ENCODE measurements around the gene WDR27. TPM values are rescaled to one million over a fixed set of nuclear protein-coding genes. Genes with fewer than 3 reads are reported as not detected.
"Not testable (repeated sequence)": the region's sequence is repeated elsewhere in the genome, so short reads cannot be mapped to it uniquely, and the experiment has no call there.

Gene WDR27
- total RNA-seq, 2 donors from 2014 or later = 25.7 to 26.0 TPM

GRCh38 chr6:169620171-169621130, 81.4 kb downstream of the WDR27 start:
- no peaks in the 10 kb centered on the region for H3K27me3 Mint-ChIP-seq
- DNase-seq = no peak
- H3K4me1 Mint-ChIP-seq = peaks cover 4% of the 10 kb centered on the region
- H3K36me3 Mint-ChIP-seq (ENCODE audit: low read depth) = no peaks in the 10 kb centered on the region
- ATAC-seq = no peak
- no peaks in the 10 kb centered on the region for H3K9me3 ChIP-seq (ENCODE audit: control insufficient read depth, low read length, poor library complexity, severe bottlenecking)
- H3K27ac Mint-ChIP-seq = no peak overlapping the region
- H3K4me3 Mint-ChIP-seq = no peak overlapping the region

- Mint-ChIP-seq H3K27me3 (no peaks in the 10 kb centered on the region), H3K27ac (no peak overlapping the region), H3K4me3 (no peak overlapping the region), H3K4me1 (peaks cover 4% of the 10 kb centered on the region), H3K36me3 (ENCODE audit: low read depth) (no peaks in the 10 kb centered on the region)
- H3K9me3 ChIP-seq (ENCODE audit: control insufficient read depth, low read length, poor library complexity, severe bottlenecking) = no peaks in the 10 kb centered on the region
- DNase-seq (no peak), ATAC-seq (no peak)
Observed at GRCh38 chr6:169619650-169620049, 82.2 kb downstream of the WDR27 start.

- DNase-seq (no peak), ATAC-seq (no peak)
- Mint-ChIP-seq H3K4me3 (no peak overlapping the region), H3K27me3 (no peaks in the 10 kb centered on the region), H3K27ac (no peak overlapping the region), H3K36me3 (ENCODE audit: low read depth) (no peaks in the 10 kb centered on the region), H3K4me1 (peaks cover 4% of the 10 kb centered on the region)
- H3K9me3 ChIP-seq (ENCODE audit: control insufficient read depth, low read length, poor library complexity, severe bottlenecking) = no peaks in the 10 kb centered on the region
Observed at GRCh38 chr6:169618526-169619490, 83.0 kb downstream of the WDR27 start.

- peaks cover 4% of the 10 kb centered on the region for H3K4me1 Mint-ChIP-seq
- DNase-seq = no peak
- no peak overlapping the region for H3K4me3 Mint-ChIP-seq
- H3K27me3 Mint-ChIP-seq = no peaks in the 10 kb centered on the region
- H3K36me3 Mint-ChIP-seq (ENCODE audit: low read depth) = no peaks in the 10 kb centered on the region
- no peak for ATAC-seq
- H3K9me3 ChIP-seq (ENCODE audit: control insufficient read depth, low read length, poor library complexity, severe bottlenecking) = no peaks in the 10 kb centered on the region
- no peak overlapping the region for H3K27ac Mint-ChIP-seq
Observed at GRCh38 chr6:169617562-169617961, 84.3 kb downstream of the WDR27 start.

- not testable (repeated sequence) for H3K4me1 Mint-ChIP-seq; H3K4me3 Mint-ChIP-seq; H3K36me3 Mint-ChIP-seq (ENCODE audit: low read depth); ATAC-seq; H3K9me3 ChIP-seq (ENCODE audit: control insufficient read depth, low read length, poor library complexity, severe bottlenecking); H3K27ac Mint-ChIP-seq; H3K27me3 Mint-ChIP-seq; DNase-seq
Observed at GRCh38 chr6:169608609-169609008, 93.2 kb downstream of the WDR27 start.

GRCh38 chr6:169604076-169604475, 97.8 kb downstream of the WDR27 start:
- Mint-ChIP-seq H3K4me3 (no peak overlapping the region), H3K36me3 (ENCODE audit: low read depth) (peaks cover 5% of the 10 kb centered on the region), H3K27me3 (no peaks in the 10 kb centered on the region), H3K27ac (no peak overlapping the region), H3K4me1 (peaks cover 2% of the 10 kb centered on the region)
- H3K9me3 ChIP-seq (ENCODE audit: control insufficient read depth, low read length, poor library complexity, severe bottlenecking) = no peaks in the 10 kb centered on the region
- DNase-seq (no peak), ATAC-seq (no peak)

GRCh38 chr6:169601129-169601528, 100.7 kb downstream of the WDR27 start:
- H3K36me3 Mint-ChIP-seq (ENCODE audit: low read depth); H3K4me1 Mint-ChIP-seq; H3K9me3 ChIP-seq (ENCODE audit: control insufficient read depth, low read length, poor library complexity, severe bottlenecking); H3K4me3 Mint-ChIP-seq; H3K27ac Mint-ChIP-seq; ATAC-seq; DNase-seq; H3K27me3 Mint-ChIP-seq: not testable (repeated sequence)

- DNase-seq = no peak
- no peaks in the 10 kb centered on the region for H3K9me3 ChIP-seq (ENCODE audit: control insufficient read depth, low read length, poor library complexity, severe bottlenecking)
- no peaks in the 10 kb centered on the region for H3K36me3 Mint-ChIP-seq (ENCODE audit: low read depth)
- no peak overlapping the region for H3K27ac Mint-ChIP-seq
- H3K4me3 Mint-ChIP-seq = no peak overlapping the region
- peaks cover 12% of the 10 kb centered on the region for H3K4me1 Mint-ChIP-seq
- H3K27me3 Mint-ChIP-seq = no peaks in the 10 kb centered on the region
- ATAC-seq = no peak
Observed at GRCh38 chr6:169592558-169592957, 109.3 kb downstream of the WDR27 start.

GRCh38 chr6:169591616-169592015, 110.2 kb downstream of the WDR27 start:
- no peaks in the 10 kb centered on the region for H3K9me3 ChIP-seq (ENCODE audit: control insufficient read depth, low read length, poor library complexity, severe bottlenecking)
- Mint-ChIP-seq H3K4me3 (no peak overlapping the region), H3K27me3 (no peaks in the 10 kb centered on the region), H3K36me3 (ENCODE audit: low read depth) (no peaks in the 10 kb centered on the region), H3K27ac (no peak overlapping the region), H3K4me1 (peaks cover 12% of the 10 kb centered on the region)
- ATAC-seq (no peak), DNase-seq (no peak)

- H3K27me3 Mint-ChIP-seq = no peaks in the 10 kb centered on the region
- no peaks in the 10 kb centered on the region for H3K9me3 ChIP-seq (ENCODE audit: control insufficient read depth, low read length, poor library complexity, severe bottlenecking)
- H3K4me3 Mint-ChIP-seq = no peak overlapping the region
- no peaks in the 10 kb centered on the region for H3K36me3 Mint-ChIP-seq (ENCODE audit: low read depth)
- ATAC-seq = no peak
- peaks cover 12% of the 10 kb centered on the region for H3K4me1 Mint-ChIP-seq
- DNase-seq = no peak
- peak overlapping the region; percentile 87 for H3K27ac Mint-ChIP-seq
Observed at GRCh38 chr6:169590376-169590939, 111.4 kb downstream of the WDR27 start.

- Mint-ChIP-seq H3K27me3 (no peaks in the 10 kb centered on the region), H3K36me3 (ENCODE audit: low read depth) (no peaks in the 10 kb centered on the region), H3K4me3 (peak overlapping the region; percentile 13), H3K27ac (peak overlapping the region; percentile 87), H3K4me1 (peaks cover 12% of the 10 kb centered on the region)
- DNase-seq (no peak), ATAC-seq (peak; percentile 66)
- H3K9me3 ChIP-seq (ENCODE audit: control insufficient read depth, low read length, poor library complexity, severe bottlenecking) = no peaks in the 10 kb centered on the region
Observed at GRCh38 chr6:169589699-169590257, 112.1 kb downstream of the WDR27 start.

GRCh38 chr6:169589293-169589692, 112.5 kb downstream of the WDR27 start:
- H3K9me3 ChIP-seq (ENCODE audit: control insufficient read depth, low read length, poor library complexity, severe bottlenecking) = no peaks in the 10 kb centered on the region
- H3K27me3 Mint-ChIP-seq = no peaks in the 10 kb centered on the region
- peak overlapping the region; percentile 13 for H3K4me3 Mint-ChIP-seq
- no peak for DNase-seq
- H3K27ac Mint-ChIP-seq = peak overlapping the region; percentile 87
- H3K36me3 Mint-ChIP-seq (ENCODE audit: low read depth) = no peaks in the 10 kb centered on the region
- peak; percentile 85 for ATAC-seq
- peaks cover 14% of the 10 kb centered on the region for H3K4me1 Mint-ChIP-seq

GRCh38 chr6:169587975-169588374, 113.9 kb downstream of the WDR27 start:
- H3K9me3 ChIP-seq (ENCODE audit: control insufficient read depth, low read length, poor library complexity, severe bottlenecking) = no peaks in the 10 kb centered on the region
- Mint-ChIP-seq H3K27me3 (no peaks in the 10 kb centered on the region), H3K36me3 (ENCODE audit: low read depth) (no peaks in the 10 kb centered on the region), H3K4me1 (peaks cover 27% of the 10 kb centered on the region), H3K27ac (no peak overlapping the region), H3K4me3 (no peak overlapping the region)
- DNase-seq (no peak), ATAC-seq (no peak)
